K562 (cell line): Measurements from ENCODE around the gene C7orf25. TPM values are rescaled to one million over a fixed set of nuclear protein-coding genes. Genes with fewer than 3 reads are reported as not detected.
A peak's percentile ranks its signal among the peaks of the same experiment; 100 is the strongest.

Experiments
- ATF3 ChIP-seq, 2 experiments: fragments of 450-650 bp in 1 of 2; sonication (generic) in 1 of 2; formaldehyde crosslinking in 1 of 2; IDR thresholded peaks in 1 of 2; conservative IDR thresholded peaks in 1 of 2; 2 replicates each; pipeline versions ENCODE4 v1.6.1 to v1.8.1; 2016 to 2023; ENCODE audit warnings: mild to moderate bottlenecking in 2 of 2, moderate library complexity in 2 of 2, inconsistent platforms in 1 of 2, missing genetic modification reagents in 1 of 2
- E2F5 ChIP-seq: sonication (generic); formaldehyde crosslinking; IDR thresholded peaks from 2 replicates; pipeline ENCODE4 v1.8.0; 2022; ENCODE audit warnings: mild to moderate bottlenecking, missing genetic modification reagents
- E2F8 ChIP-seq: fragments of 450-650 bp; IDR thresholded peaks from 2 replicates; pipeline ENCODE4 v1.7.1; 2018; ENCODE audit warnings: mild to moderate bottlenecking, low read depth; ENCODE audit not compliant: partially characterized antibody
- ELK3 ChIP-seq: fragments of 450-650 bp; formaldehyde crosslinking; IDR thresholded peaks from 2 replicates; pipeline ENCODE4 v1.4.0; 2020; ENCODE audit warnings: mild to moderate bottlenecking
- FOSL1 ChIP-seq: fragments of 200-800 bp; sonication (Bioruptor generic); conservative IDR thresholded peaks from 2 replicates; pipeline ENCODE4 v1.6.1; 2016; ENCODE audit warnings: missing genetic modification characterization, missing compliant biosample characterization
- HIVEP1 ChIP-seq: fragments of 250-450 bp; sonication (Bioruptor Pico); IDR thresholded peaks from 2 replicates; pipeline ENCODE4 v1.4.0; 2020; ENCODE audit warnings: mild to moderate bottlenecking
- HOMEZ ChIP-seq: fragments of 250-450 bp; sonication (Bioruptor Pico); IDR thresholded peaks from 2 replicates; pipeline ENCODE4 v1.4.0; 2020; ENCODE audit warnings: mild to moderate bottlenecking, moderate library complexity
- RBM39 ChIP-seq: fragments of 200-400 bp; formaldehyde crosslinking; optimal IDR thresholded peaks from 2 replicates; pipeline ENCODE3; 2018; ENCODE audit warnings: low read depth, low read length
- RHOXF2B ChIP-seq: fragments of 250-450 bp; sonication (Bioruptor Pico); conservative IDR thresholded peaks from 2 replicates; pipeline ENCODE4 v1.5.1; 2021
- SMAD4 ChIP-seq: fragments of 250-450 bp; sonication (Bioruptor Pico); conservative IDR thresholded peaks from 2 replicates; pipeline ENCODE4 v1.8.0; 2021; ENCODE audit warnings: inconsistent platforms, mild to moderate bottlenecking, moderate library complexity
- THAP7 ChIP-seq: fragments of 250-450 bp; sonication (Bioruptor Pico); IDR thresholded peaks from 2 replicates; pipeline ENCODE4 v1.5.0; 2021
- TRIM28 ChIP-seq: fragments of 450-650 bp; IDR thresholded peaks from 2 replicates; pipeline ENCODE4 v1.6.1; 2017
- ZNF133 ChIP-seq: fragments of 250-450 bp; sonication (Bioruptor Pico); IDR thresholded peaks from 2 replicates; pipeline ENCODE4 v1.4.0; 2020; ENCODE audit warnings: mild to moderate bottlenecking
- ZNF280B ChIP-seq: fragments of 250-450 bp; sonication (Bioruptor Pico); IDR thresholded peaks from 2 replicates; pipeline ENCODE4 v1.5.1; 2021; ENCODE audit warnings: mild to moderate bottlenecking
- ZNF511 ChIP-seq: sonication (generic); formaldehyde crosslinking; IDR thresholded peaks from 2 replicates; pipeline ENCODE4 v1.8.0; 2022; ENCODE audit warnings: mild to moderate bottlenecking, missing genetic modification reagents
- polyA plus RNA-seq, 8 experiments: library from polyadenylated mRNA; depleted of rRNA in 4 of 8; stranded (reverse) in 5 of 8; unstranded in 3 of 8; fragments of >200 nt; fragmentation: Nextera tagmentation in 2 of 8; fragmentation: Illumina TruSeq in 1 of 8; extraction: Ambion mirVana in 2 of 8; extraction: Trizol in 1 of 8; gene quantifications; 2 replicates each; pipeline versions ENCODE4 v1.2.1 to v1.2.3, GENCODE V29; 2011 to 2014; ENCODE audit warnings: inconsistent platforms in 1 of 8, missing spikeins in 1 of 8
- total RNA-seq, 7 experiments: library from RNA; depleted of rRNA in 6 of 7; stranded (reverse); fragments of >200 nt in 6 of 7; fragmentation: Illumina TruSeq in 2 of 7; extraction: Trizol in 2 of 7; gene quantifications; 2 replicates each; pipeline versions ENCODE4 v1.2.1 to v1.2.3, GENCODE V29; 2011 to 2021; ENCODE audit warnings: low replicate concordance in 1 of 7

The C7orf25 gene
- total and polyA plus RNA-seq, 9 of the 15 experiments (the other 6 are each of a cell fraction or from before 2014, with no cell fraction given) = 1.2 to 4.7 (median 1.9) TPM

GRCh38 chr7:42931834-42932651 lies 20.2 kb upstream of the C7orf25 start, which contains the start of the genes MRPL32 and PSMA2 (continued):
- TF ChIP-seq ZNF133 (no peak), HIVEP1 (CRISPR knock-in tag) (no peak), RBM39 (peak; percentile 29), HOMEZ (no peak; the same call in 1 of the 2 replicates), ZNF511 (CRISPR knock-in tag) (peak; percentile 56; the same call in 1 of the 2 replicates), THAP7 (no peak), FOSL1 (tag) (no peak), E2F5 (CRISPR knock-in tag) (no peak), ATF3 (IDR thresholded peaks at IDR 0.05) (no peak), ATF3 (CRISPR knock-in tag; conservative IDR thresholded peaks at IDR 0.05) (no peak), TRIM28 (no peak), E2F8 (no peak), ZNF280B (CRISPR knock-in tag) (no peak), SMAD4 (CRISPR knock-in tag) (0 out of 2 replicates have a peak, but pooled peaks have one; percentile 27), ELK3 (CRISPR knock-in tag) (no peak), RHOXF2B (CRISPR knock-in tag) (no peak)
